Ectodermal cell (in vitro differentiated cells): ENCODE results near the gene HGFAC.

ENCODE experiments used
- H3K27ac ChIP-seq: 2 replicates; pipeline ENCODE4 v1.7.0; 2013; ENCODE audit warnings: mild to moderate bottlenecking, low read depth, low read length; ENCODE audit not compliant: insufficient read depth, poor library complexity, severe bottlenecking
- H3K27me3 ChIP-seq: 2 replicates; pipeline ENCODE4 v1.7.0; 2013; ENCODE audit warnings: mild to moderate bottlenecking, low read length; ENCODE audit not compliant: insufficient read depth, control insufficient read depth, poor library complexity, severe bottlenecking
- H3K36me3 ChIP-seq: one replicate; pipeline ENCODE4 v1.7.0; 2013; ENCODE audit warnings: low read length; ENCODE audit not compliant: control insufficient read depth, insufficient read depth
- H3K4me1 ChIP-seq: one replicate; pipeline ENCODE4 v1.7.0; 2013; ENCODE audit warnings: low read length; ENCODE audit not compliant: control insufficient read depth, insufficient read depth
- H3K4me3 ChIP-seq: 2 replicates; pipeline ENCODE4 v1.7.0; 2013; ENCODE audit warnings: low read depth, low read length, control low read depth; ENCODE audit not compliant: insufficient read depth
- H3K9me3 ChIP-seq: 2 replicates; pipeline ENCODE4 v1.7.0; 2013; ENCODE audit warnings: mild to moderate bottlenecking, low read length, moderate library complexity; ENCODE audit not compliant: control insufficient read depth
- WGBS, 2 experiments: methylation state at CpG; one replicate each; pipeline ENCODE4 v1.1.7; 2013; ENCODE audit warnings: missing lambda C conversion rate in 2 of 2; 5-methylcytosine and 5-hydroxymethylcytosine counted together

Gene HGFAC

DNA sequence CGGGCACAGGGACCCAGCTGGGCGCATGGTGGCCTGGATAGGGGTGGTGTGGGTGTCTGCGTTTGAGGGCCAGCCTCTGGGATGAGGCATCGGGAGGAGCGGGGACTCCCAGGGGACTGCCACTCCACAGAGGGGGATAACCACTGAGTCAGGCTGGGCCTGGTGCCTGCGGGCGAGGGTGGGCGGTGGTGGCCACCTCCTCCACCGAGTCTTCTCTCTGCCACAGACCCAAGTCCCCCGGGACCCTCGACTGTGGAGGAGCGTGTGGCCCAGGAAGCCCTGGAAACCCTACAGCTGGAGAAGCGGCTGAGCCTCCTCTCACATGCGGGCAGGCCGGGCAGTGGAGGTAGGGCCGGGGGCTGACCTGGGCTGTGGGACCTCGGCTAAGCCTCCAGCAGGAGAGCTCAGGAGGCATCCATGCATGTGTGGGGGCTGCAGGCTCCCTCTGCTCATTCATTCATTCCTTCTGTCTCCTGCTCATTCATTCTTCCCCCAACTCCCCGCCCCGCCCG lies 47.7 kb downstream of the HGFAC start:
- H3K9me3 ChIP-seq, result no peaks in the 10 kb centered on the region
- WGBS, 2 experiments, result 62 to 68% methylated on average over 20 of the region's 20 CpGs
- no peaks in the 10 kb centered on the region for H3K36me3 ChIP-seq
- H3K27me3 ChIP-seq, result peaks cover 87% of the 10 kb centered on the region
- H3K27ac ChIP-seq, result no peak overlapping the region
- H3K4me1 ChIP-seq, result peaks cover 44% of the 10 kb centered on the region
- no peak overlapping the region for H3K4me3 ChIP-seq

DNA sequence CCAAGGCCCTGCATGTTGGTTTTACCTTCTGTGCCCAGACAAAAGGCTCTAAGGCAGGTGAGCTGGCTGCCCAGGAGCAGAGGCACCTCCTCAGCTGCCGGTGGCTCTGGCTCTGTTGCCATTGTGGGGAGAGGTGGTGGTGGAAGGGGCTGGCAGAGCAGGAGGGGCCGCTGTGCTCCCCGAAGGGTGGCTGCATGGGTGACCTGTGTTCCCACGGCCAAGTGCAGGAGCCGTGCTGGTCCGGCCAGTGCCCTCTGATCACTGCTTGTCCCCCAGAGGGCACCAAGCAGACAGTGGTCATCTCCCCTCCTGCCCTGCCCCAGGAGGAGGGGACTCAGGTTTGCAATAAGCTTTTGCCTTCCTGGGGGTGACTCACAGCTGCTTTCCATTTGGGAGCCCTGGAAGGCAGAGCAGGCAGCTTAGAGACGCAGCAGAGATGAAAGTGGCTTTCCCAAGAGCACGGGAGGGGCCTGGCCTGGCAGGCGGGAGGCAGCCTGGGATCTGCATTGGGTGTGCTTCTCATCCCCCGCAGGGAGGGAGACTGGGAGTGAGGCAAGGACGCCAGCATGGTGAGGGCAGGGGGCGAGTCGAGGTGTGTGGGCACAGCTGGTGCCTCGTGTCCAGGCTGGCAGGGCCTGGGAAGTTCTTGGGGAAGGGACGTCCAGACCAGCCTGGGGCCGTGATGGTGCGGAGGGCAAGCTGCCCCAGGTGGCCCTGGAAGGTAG lies 50.1 kb downstream of the HGFAC start:
- WGBS, 2 experiments, result 58 to 59% methylated on average over 17 of the region's 17 CpGs
- Histone ChIP-seq H3K36me3 (no peaks in the 10 kb centered on the region), H3K27me3 (peaks cover 64% of the 10 kb centered on the region), H3K27ac (no peak overlapping the region), H3K4me3 (no peak overlapping the region), H3K4me1 (peaks cover 41% of the 10 kb centered on the region), H3K9me3 (no peaks in the 10 kb centered on the region)

DNA sequence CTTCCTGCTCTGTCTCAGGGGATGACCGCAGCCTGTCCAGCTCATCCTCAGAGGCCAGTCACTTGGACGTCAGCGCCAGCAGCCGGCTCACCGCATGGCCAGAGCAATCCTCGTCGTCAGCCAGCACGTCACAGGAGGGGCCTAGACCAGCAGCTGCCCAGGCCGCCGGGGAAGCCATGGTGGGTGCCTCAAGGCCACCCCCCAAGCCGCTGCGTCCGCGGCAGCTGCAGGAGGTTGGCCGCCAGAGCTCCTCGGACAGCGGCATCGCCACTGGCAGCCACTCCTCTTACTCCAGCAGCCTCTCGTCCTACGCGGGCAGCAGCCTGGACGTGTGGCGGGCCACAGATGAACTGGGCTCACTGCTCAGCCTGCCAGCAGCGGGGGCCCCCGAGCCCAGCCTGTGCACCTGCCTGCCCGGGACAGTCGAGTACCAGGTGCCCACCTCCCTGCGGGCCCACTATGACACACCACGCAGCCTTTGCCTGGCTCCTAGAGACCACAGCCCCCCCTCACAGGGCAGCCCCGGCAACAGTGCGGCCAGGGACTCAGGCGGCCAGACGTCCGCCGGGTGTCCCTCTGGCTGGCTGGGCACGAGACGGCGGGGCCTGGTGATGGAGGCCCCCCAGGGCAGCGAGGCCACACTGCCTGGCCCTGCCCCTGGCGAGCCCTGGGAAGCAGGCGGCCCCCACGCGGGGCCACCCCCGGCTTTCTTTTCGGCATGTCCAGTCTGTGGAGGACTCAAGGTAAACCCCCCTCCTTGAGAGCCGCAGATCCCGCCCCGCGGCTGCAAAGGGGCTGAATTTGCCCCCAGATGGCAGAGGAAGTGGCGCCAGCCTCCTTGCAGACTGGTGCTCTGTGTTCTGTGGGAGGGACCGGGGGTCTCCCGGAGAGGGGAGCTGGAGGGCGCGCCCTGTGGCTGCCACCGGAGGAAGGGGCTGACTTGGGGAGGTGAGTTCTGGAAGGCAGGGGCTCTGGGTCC lies 51.3 kb downstream of the HGFAC start:
- peaks cover 53% of the 10 kb centered on the region for H3K27me3 ChIP-seq
- no peak overlapping the region for H3K27ac ChIP-seq
- H3K4me1 ChIP-seq, result peaks cover 33% of the 10 kb centered on the region
- no peak overlapping the region for H3K4me3 ChIP-seq
- WGBS, 2 experiments, result 89 to 90% methylated on average over 55 of the region's 55 CpGs
- no peaks in the 10 kb centered on the region for H3K9me3 ChIP-seq
- H3K36me3 ChIP-seq, result no peaks in the 10 kb centered on the region

DNA sequence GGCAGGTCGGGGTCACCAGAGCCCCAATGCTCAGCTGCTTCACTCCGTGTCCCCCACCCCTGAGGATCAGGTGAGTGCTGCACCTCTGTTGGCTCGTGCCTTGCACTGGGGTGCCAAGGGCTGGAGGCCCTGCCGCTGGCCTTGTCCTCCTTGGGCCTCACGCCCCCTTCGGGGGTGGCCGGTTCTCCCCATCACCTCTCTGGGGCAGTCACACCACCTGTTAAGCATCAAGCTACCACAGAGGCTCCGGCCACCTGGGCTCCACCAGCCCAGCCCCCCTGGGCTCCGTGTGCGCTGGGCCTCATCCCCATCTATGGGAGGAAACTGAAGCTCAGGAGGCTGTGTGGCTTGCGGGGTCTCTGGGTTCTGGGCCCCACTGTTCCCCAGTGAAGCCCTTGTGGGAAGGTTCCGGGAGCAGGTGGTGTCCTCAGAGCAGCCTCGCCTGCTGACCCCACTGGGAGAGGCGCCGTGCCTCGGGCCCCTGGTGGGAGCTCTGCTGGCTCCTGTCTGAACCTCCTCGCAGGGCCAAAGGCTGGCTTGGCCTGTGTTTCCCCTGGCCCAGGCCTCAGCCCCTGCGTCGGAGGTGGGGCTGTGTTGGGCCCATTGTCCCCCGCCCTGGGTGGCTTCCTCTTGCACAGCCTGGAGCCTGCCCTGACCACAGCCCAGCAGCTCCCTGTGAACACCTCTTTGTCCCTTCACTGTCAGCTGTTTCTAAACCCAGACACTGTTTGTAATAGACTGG lies 52.1 kb downstream of the HGFAC start:
- no peaks in the 10 kb centered on the region for H3K9me3 ChIP-seq
- no peak overlapping the region for H3K4me3 ChIP-seq
- no peaks in the 10 kb centered on the region for H3K36me3 ChIP-seq
- H3K27ac ChIP-seq, result no peak overlapping the region
- H3K27me3 ChIP-seq, result peaks cover 45% of the 10 kb centered on the region
- H3K4me1 ChIP-seq, result peaks cover 33% of the 10 kb centered on the region
- 68 to 73% methylated on average over 20 of the region's 20 CpGs for WGBS, 2 experiments

DNA sequence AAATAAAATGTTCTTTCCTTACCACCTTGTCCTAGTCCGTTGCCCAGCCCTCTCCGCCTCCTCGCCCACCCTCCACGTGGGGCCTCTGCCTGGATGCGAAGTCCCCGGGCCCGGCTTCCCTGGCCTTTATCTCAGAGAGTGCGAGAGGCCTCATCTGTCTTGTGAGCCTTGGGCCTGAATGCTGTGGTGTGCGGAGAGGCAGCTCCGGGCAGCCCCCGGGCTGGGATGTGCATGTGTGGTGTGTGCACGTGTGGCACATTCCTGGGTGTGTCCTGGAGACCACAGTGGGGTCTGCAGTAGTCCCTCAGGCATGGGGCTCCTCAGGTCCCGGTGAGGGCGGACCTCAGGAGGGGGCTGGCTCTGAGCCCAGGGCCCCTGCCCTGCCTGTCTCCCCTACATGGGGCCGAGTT lies 52.7 kb downstream of the HGFAC start:
- H3K9me3 ChIP-seq, result no peaks in the 10 kb centered on the region
- no peaks in the 10 kb centered on the region for H3K36me3 ChIP-seq
- no peak overlapping the region for H3K4me3 ChIP-seq
- 59 to 60% methylated on average over 15 of the region's 15 CpGs for WGBS, 2 experiments
- peaks cover 33% of the 10 kb centered on the region for H3K4me1 ChIP-seq
- peaks cover 39% of the 10 kb centered on the region for H3K27me3 ChIP-seq
- H3K27ac ChIP-seq, result no peak overlapping the region

DNA sequence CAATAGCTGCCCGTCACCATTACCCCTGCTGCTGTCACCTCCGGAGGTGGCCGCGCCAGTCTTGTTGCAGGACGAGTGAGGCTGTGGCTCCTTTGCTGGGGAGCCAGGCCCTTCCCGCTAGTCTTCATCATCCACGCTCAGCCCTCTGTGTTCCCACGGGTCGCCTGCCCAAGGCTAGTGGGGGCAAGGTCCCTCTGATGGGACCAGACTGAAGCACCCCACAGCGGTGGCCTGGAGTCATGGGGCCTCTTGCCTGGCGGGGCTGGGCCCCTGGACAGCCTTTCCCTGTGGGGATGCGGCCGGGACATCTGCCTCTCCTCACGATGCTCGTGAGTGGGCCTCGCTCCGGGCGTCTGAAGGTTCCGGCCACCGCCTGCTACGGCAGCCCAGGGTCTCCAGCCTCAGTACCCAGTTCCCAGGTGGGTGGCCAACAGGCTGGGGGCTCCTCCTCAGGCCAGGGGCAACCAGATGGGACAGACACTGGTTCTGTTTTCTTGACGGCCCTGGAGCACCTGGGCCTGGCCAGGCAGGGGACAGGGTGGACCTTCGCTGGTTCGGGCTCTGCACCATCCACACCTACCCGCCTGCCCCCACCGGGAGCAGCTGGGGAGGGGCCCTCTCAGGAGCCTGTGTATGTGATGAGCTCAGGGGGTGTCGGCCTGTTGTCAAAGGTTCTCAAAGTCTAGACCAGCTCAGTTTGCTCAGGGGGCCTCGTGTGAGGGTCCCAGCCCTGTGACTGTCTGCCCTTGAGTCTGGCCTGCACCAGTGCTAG lies 53.6 kb downstream of the HGFAC start:
- 90 to 91% methylated on average over 28 of the region's 28 CpGs for WGBS, 2 experiments
- H3K27ac ChIP-seq, result no peak overlapping the region
- no peak overlapping the region for H3K4me3 ChIP-seq
- H3K4me1 ChIP-seq, result peaks cover 33% of the 10 kb centered on the region
- no peaks in the 10 kb centered on the region for H3K9me3 ChIP-seq
- H3K27me3 ChIP-seq, result peaks cover 30% of the 10 kb centered on the region
- H3K36me3 ChIP-seq, result no peaks in the 10 kb centered on the region

DNA sequence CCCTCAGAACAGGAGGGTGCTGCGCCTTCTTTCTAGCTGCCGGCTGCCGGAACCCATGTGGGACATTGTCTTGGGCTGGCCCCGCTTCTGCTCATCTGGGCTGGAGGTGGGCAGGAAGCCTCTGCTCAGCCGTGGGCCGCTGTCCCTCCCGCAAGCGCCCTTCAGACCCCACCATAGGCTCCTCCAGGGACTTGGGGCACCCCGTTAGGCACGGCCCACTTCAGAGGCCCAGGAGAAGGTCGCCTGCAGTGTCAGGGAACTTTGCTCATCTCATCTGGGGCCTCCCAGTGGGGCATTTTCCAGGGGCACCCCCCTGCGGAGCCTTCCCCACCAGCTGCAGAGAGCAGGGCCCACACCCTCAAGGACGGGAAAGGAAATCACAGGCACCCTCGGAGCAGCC lies 54.3 kb downstream of the HGFAC start:
- Histone ChIP-seq H3K27ac (no peak overlapping the region), H3K27me3 (peaks cover 23% of the 10 kb centered on the region), H3K4me1 (peaks cover 33% of the 10 kb centered on the region), H3K36me3 (no peaks in the 10 kb centered on the region), H3K9me3 (no peaks in the 10 kb centered on the region), H3K4me3 (no peak overlapping the region)
- 83 to 86% methylated on average over 14 of the region's 14 CpGs for WGBS, 2 experiments

DNA sequence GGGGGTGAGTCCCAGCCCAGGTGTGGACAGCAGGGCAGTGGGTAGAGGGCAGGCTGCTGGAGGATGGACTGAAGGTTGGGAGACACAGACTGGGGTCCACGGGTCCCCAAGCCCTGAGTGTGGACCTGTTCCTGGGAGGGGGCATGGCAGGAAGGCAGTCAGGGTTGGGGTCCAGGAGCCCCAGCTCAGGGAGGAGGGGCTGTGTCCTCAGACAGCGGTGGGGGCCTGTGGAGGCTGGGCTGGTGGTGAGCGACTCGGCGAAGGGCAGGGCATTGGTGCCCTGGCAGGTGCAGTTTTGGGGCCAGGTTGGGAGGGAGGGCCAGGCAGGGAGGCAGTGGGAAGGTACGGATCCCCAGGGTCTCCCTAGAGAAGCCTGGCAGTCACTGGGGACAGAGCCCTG lies 55.3 kb downstream of the HGFAC start:
- H3K9me3 ChIP-seq, result no peaks in the 10 kb centered on the region
- H3K36me3 ChIP-seq, result no peaks in the 10 kb centered on the region
- no peak overlapping the region for H3K4me3 ChIP-seq
- H3K27ac ChIP-seq, result no peak overlapping the region
- peaks cover 33% of the 10 kb centered on the region for H3K4me1 ChIP-seq
- H3K27me3 ChIP-seq, result peaks cover 12% of the 10 kb centered on the region
- 92 to 96% methylated on average over 6 of the region's 6 CpGs for WGBS, 2 experiments

DNA sequence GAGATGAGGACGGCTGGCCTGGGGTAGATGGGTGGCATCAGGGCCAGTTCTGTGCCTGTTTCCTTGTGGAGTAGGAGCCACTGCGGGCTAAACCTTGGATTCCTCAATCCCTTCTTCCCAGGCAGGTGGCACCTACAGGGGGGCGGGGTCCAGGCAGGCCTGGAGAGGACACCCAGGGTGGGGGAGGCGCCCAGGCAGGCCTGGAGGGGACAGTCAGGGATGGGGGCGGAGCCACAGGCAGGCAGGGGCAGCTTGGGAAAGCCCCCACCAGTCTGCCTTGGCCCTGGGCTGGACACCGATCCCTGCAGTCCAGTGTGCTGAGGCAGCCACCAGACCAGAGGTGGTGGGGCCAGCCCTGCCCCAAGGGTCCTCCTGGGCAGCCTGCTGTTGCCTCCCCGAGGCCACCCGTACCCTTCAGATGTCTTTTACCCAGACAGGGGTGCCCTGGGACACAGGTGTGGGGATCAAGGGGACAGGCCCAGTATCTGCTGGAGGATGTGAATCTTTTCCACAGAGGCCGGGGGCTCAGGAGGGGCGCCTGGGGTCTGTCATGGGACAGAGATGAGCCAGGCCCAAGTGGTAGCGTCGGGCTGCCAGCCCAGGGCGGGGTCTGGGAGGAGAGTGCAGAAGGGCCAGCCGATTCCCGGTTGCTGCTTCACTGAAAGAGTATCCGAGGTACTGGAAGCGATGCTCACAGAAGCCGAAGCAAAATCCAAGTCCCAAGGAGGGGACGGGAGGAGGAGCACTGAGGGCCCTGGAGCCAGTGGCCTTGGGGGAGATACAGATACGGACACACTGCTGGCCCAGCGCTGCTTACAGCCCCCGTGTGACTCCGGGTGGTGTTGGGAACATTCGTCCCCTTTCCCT lies 56.0 kb downstream of the HGFAC start:
- H3K4me3 ChIP-seq, result no peak overlapping the region
- H3K4me1 ChIP-seq, result peaks cover 27% of the 10 kb centered on the region
- H3K27ac ChIP-seq, result no peak overlapping the region
- peaks cover 6% of the 10 kb centered on the region for H3K27me3 ChIP-seq
- 86% methylated on average over 24 of the region's 24 CpGs for WGBS, 2 experiments
- H3K9me3 ChIP-seq, result no peaks in the 10 kb centered on the region
- no peaks in the 10 kb centered on the region for H3K36me3 ChIP-seq
